Neural cell (in vitro differentiated cells): ENCODE measurements around the gene OR4F15. TPM values are rescaled to one million over a fixed set of nuclear protein-coding genes. Genes with fewer than 3 reads are reported as not detected.

Experiments
- H2AFZ ChIP-seq: fragments of 200-600, 300-800 bp; sonication (generic), shearing (Covaris generic); 2 replicates; pipeline ENCODE4 v1.6.0; 2014; ENCODE audit warnings: low read depth, mild to moderate bottlenecking, antibody characterized with exemption, low read length, moderate library complexity
- H3F3A ChIP-seq: fragments of 200-600 bp; shearing (Covaris generic); 2 replicates; pipeline ENCODE4 v1.6.1; 2016; ENCODE audit warnings: mild to moderate bottlenecking, moderate library complexity, mixed read lengths, antibody characterized with exemption, low read length; ENCODE audit not compliant: insufficient read depth, poor library complexity, severe bottlenecking
- H3K27ac ChIP-seq: fragments of 200-600, 300-800 bp; sonication (generic), shearing (Covaris generic); 2 replicates; pipeline ENCODE4 v1.5.1; 2014; ENCODE audit warnings: mild to moderate bottlenecking, low read length, moderate library complexity
- H3K27me3 ChIP-seq: fragments of 300-800, 200-600 bp; sonication (generic), shearing (Covaris generic); 2 replicates; pipeline ENCODE4 v1.6.0; 2014; ENCODE audit warnings: mild to moderate bottlenecking, low read depth, low read length, moderate library complexity; ENCODE audit not compliant: insufficient read depth
- H3K36me3 ChIP-seq: fragments of 300-800, 200-600 bp; sonication (generic), shearing (Covaris generic); 2 replicates; pipeline ENCODE4 v1.5.1; 2014; ENCODE audit warnings: mild to moderate bottlenecking, antibody characterized with exemption, low read length, moderate library complexity; ENCODE audit not compliant: insufficient read depth
- H3K4me2 ChIP-seq: fragments of 300-800, 200-600 bp; sonication (generic), shearing (Covaris generic); 2 replicates; pipeline ENCODE4 v1.6.0; 2014; ENCODE audit warnings: mild to moderate bottlenecking, low read length
- H3K4me3 ChIP-seq: fragments of 300-800, 200-600 bp; sonication (generic), shearing (Covaris generic); 2 replicates; pipeline ENCODE4 v1.5.1; 2014; ENCODE audit warnings: mild to moderate bottlenecking, low read length, moderate library complexity
- H3K79me2 ChIP-seq: fragments of 200-600 bp; shearing (Covaris generic); replicated peaks from 2 replicates; pipeline ENCODE4 v1.6.0; 2014; ENCODE audit warnings: mild to moderate bottlenecking, low read length, moderate library complexity; ENCODE audit not compliant: insufficient read depth
- H3K9ac ChIP-seq: fragments of 300-800, 200-600 bp; sonication (generic), shearing (Covaris generic); 2 replicates; pipeline ENCODE4 v1.6.1; 2016; ENCODE audit warnings: mild to moderate bottlenecking, low read length, mixed read lengths
- H3K9me2 ChIP-seq: fragments of 200-600 bp; shearing (Covaris generic); 2 replicates; pipeline ENCODE4 v1.6.1; 2016; ENCODE audit warnings: mild to moderate bottlenecking, low read length, mixed read lengths; ENCODE audit not compliant: insufficient read depth
- H3K9me3 ChIP-seq: fragments of 200-600, 300-800 bp; sonication (generic), shearing (Covaris generic); 2 replicates; pipeline ENCODE4 v1.6.1; 2016; ENCODE audit warnings: mild to moderate bottlenecking, mixed run types, low read length, moderate library complexity, mixed read lengths
- H4K20me1 ChIP-seq: fragments of 200-600 bp; shearing (Covaris generic); 2 replicates; pipeline ENCODE4 v1.6.1; 2016; ENCODE audit warnings: mild to moderate bottlenecking, mixed run types; ENCODE audit not compliant: insufficient read depth
- CTCF ChIP-seq: fragments of 450-650 bp; IDR thresholded peaks from 2 replicates; pipeline ENCODE4 v1.5.1; 2014; ENCODE audit warnings: antibody characterized with exemption, mild to moderate bottlenecking, moderate library complexity; ENCODE audit not compliant: poor library complexity, severe bottlenecking
- EP300 ChIP-seq: fragments of 450-650 bp; conservative IDR thresholded peaks from 2 replicates; pipeline ENCODE4 v1.6.1; 2014; ENCODE audit warnings: antibody characterized with exemption, mild to moderate bottlenecking, moderate library complexity; ENCODE audit not compliant: poor library complexity, severe bottlenecking
- EZH2 ChIP-seq: fragments of 200-600, 300-800 bp; shearing (Covaris generic), sonication (generic); IDR thresholded peaks from 2 replicates; pipeline ENCODE4 v1.6.1; 2014; ENCODE audit warnings: antibody characterized with exemption, low read length, borderline replicate concordance, mild to moderate bottlenecking; ENCODE audit not compliant: insufficient read depth, poor library complexity, severe bottlenecking
- MXI1 ChIP-seq: fragments of 450-650 bp; conservative IDR thresholded peaks from 2 replicates; pipeline ENCODE4 v1.6.1; 2014; ENCODE audit warnings: antibody characterized with exemption, mild to moderate bottlenecking; ENCODE audit not compliant: poor library complexity, severe bottlenecking
- POLR2AphosphoS5 ChIP-seq: IDR thresholded peaks from 2 replicates; pipeline ENCODE4 v1.6.1; 2012
- RAD21 ChIP-seq: fragments of 450-650 bp; conservative IDR thresholded peaks from 2 replicates; pipeline ENCODE4 v1.6.1; 2014; ENCODE audit warnings: antibody characterized with exemption, mild to moderate bottlenecking, moderate library complexity
- REST ChIP-seq: IDR thresholded peaks from 2 replicates; pipeline ENCODE4 v1.6.1; 2012; ENCODE audit warnings: borderline replicate concordance
- SMC3 ChIP-seq: fragments of 450-650 bp; conservative IDR thresholded peaks from 2 replicates; pipeline ENCODE4 v1.6.1; 2014; ENCODE audit warnings: antibody characterized with exemption, mild to moderate bottlenecking, moderate library complexity; ENCODE audit not compliant: poor library complexity
- TAF1 ChIP-seq: IDR thresholded peaks from 2 replicates; pipeline ENCODE4 v1.6.1; 2012; ENCODE audit warnings: low read depth
- polyA plus RNA-seq: library from polyadenylated mRNA; depleted of rRNA; stranded (reverse); fragments of >200 nt; gene quantifications from 2 replicates; pipeline ENCODE4 v1.2.3, GENCODE V29; 2014

OR4F15 gene
- polyA plus RNA-seq, 1 donor from 2014 or later, result not detected

GRCh38 chr15:101810456-101810855 lies 1.5 kb upstream of the OR4F15 start:
- no peak overlapping the region for H3K4me2 ChIP-seq
- H4K20me1 ChIP-seq, result no peaks in the 10 kb centered on the region
- no peak for TF ChIP-seq SMC3
- no peak for TF ChIP-seq REST
- no peak for TF ChIP-seq POLR2AphosphoS5
- no peak for TF ChIP-seq MXI1
- no peak for TF ChIP-seq CTCF
- TF ChIP-seq TAF1, result no peak
- TF ChIP-seq EP300, result no peak
- no peak for TF ChIP-seq EZH2
- no peak for TF ChIP-seq RAD21
- H2AFZ ChIP-seq, result no peak overlapping the region
- no peak overlapping the region for H3K4me3 ChIP-seq
- no peak overlapping the region for H3K9ac ChIP-seq
- H3K27ac ChIP-seq, result no peak overlapping the region
- no peaks in the 10 kb centered on the region for H3K27me3 ChIP-seq
- no peaks in the 10 kb centered on the region for H3K79me2 ChIP-seq
- no peaks in the 10 kb centered on the region for H3F3A ChIP-seq
- no peaks in the 10 kb centered on the region for H3K9me2 ChIP-seq
- H3K36me3 ChIP-seq, result no peaks in the 10 kb centered on the region
- no peaks in the 10 kb centered on the region for H3K9me3 ChIP-seq

GRCh38 chr15:101810876-101811275 lies 1.1 kb upstream of the OR4F15 start:
- Histone ChIP-seq H3K9me2 (no peaks in the 10 kb centered on the region), H3K4me3 (no peak overlapping the region), H3K79me2 (no peaks in the 10 kb centered on the region), H3K27ac (no peak overlapping the region), H3K9me3 (no peaks in the 10 kb centered on the region), H4K20me1 (no peaks in the 10 kb centered on the region), H2AFZ (no peak overlapping the region), H3K4me2 (no peak overlapping the region), H3K36me3 (no peaks in the 10 kb centered on the region), H3K27me3 (no peaks in the 10 kb centered on the region), H3F3A (no peaks in the 10 kb centered on the region), H3K9ac (no peak overlapping the region)
- TF ChIP-seq REST (no peak), POLR2AphosphoS5 (no peak), MXI1 (no peak), CTCF (no peak), TAF1 (no peak)
